K562 (cell line): ENCODE results near the gene SERPINE1. TPM values are rescaled to one million over a fixed set of nuclear protein-coding genes. Genes with fewer than 3 reads are reported as not detected.

Experiments used
- ATAC-seq: fragments of 200-7000 bp; cut with Tn5 transposase; 3 replicates; pipeline ENCODE4 v1.9.1; 2020; ENCODE audit warnings: moderate library complexity
- BruUV-seq: library from RNA; stranded (reverse); fragments of 400-500 nt; replicated peaks from 2 replicates; lab custom pipeline; 2021; lab: Mats Ljungman, UMichigan
- CTCF ChIA-PET: fragments of 300-600 bp; formaldehyde crosslinking; extraction: SDS; loops from one replicate; lab custom pipeline; 2021; ENCODE audit warnings: low intra/inter-chr PET ratio; lab: Yijun Ruan, JAX
- POLR2A ChIA-PET: fragments of 300-600, 350-650 bp; sonication (Branson Sonifier 250); formaldehyde crosslinking; extraction: SDS; loops from one replicate; lab custom pipeline; 2021; ENCODE audit warnings: antibody characterized with exemption, inconsistent platforms; lab: Yijun Ruan, JAX
- DNase-seq, 4 experiments: peaks; one replicate each; pipeline versions ENCODE4 v3.0.0 to v3.0.0-alpha.2; 2011 to 2018; ENCODE audit warnings: low spot score in 3 of 4, mixed read lengths in 3 of 4; ENCODE audit errors: extremely low read depth in 1 of 4
- FAIRE-seq: peaks from 2 replicates; lab custom pipeline; 2011; peaks lifted over from hg19 to GRCh38; lab: Jason Lieb, UNC
- H2AFZ ChIP-seq: 2 replicates; pipeline ENCODE4 v1.6.0; 2011; ENCODE audit warnings: low read depth, low read length, control low read depth, inconsistent platforms
- H3K27ac ChIP-seq: fragments of 200-600 bp; 3 replicates; pipeline ENCODE4 v1.8.0; 2011; ENCODE audit warnings: low read depth, mild to moderate bottlenecking, control low read depth, inconsistent platforms, low read length, moderate library complexity, mixed read lengths; ENCODE audit errors: extremely low read depth
- H3K27me3 ChIP-seq, 2 experiments: fragments of 300-600 bp in 1 of 2; 2 replicates in 1 of 2; 3 replicates in 1 of 2; pipeline versions ENCODE4 v1.6.0 to v1.8.0; 2011; ENCODE audit warnings: inconsistent platforms in 2 of 2, low read length in 2 of 2, mild to moderate bottlenecking in 1 of 2, mixed read lengths in 1 of 2, moderate library complexity in 1 of 2; ENCODE audit not compliant: control insufficient read depth in 2 of 2, insufficient read depth in 2 of 2
- H3K36me3 ChIP-seq: fragments of 300-600 bp; 3 replicates; pipeline ENCODE4 v1.8.0; 2011; ENCODE audit warnings: mild to moderate bottlenecking, low read length, inconsistent platforms; ENCODE audit not compliant: control insufficient read depth, insufficient read depth
- H3K4me1 ChIP-seq, 2 experiments: fragments of 200-600 bp in 1 of 2; replicated peaks in 1 of 2; 2 replicates in 1 of 2; 3 replicates in 1 of 2; pipeline versions ENCODE4 v1.5.1 to v1.8.0; 2011; ENCODE audit warnings: inconsistent platforms in 2 of 2, low read length in 2 of 2, mild to moderate bottlenecking in 1 of 2, mixed read lengths in 1 of 2, moderate library complexity in 1 of 2; ENCODE audit not compliant: control insufficient read depth in 2 of 2, insufficient read depth in 2 of 2
- H3K4me2 ChIP-seq: 2 replicates; pipeline ENCODE4 v1.6.1; 2011; ENCODE audit warnings: low read length, control low read depth, inconsistent platforms, mixed read lengths; ENCODE audit not compliant: insufficient read depth
- H3K4me3 ChIP-seq: fragments of 200-600 bp; sonication (generic), shearing (Covaris generic); 2 replicates; pipeline ENCODE4 v1.5.1; 2016; ENCODE audit warnings: control low read depth, inconsistent platforms
- H3K79me2 ChIP-seq: fragments of 200-600 bp; 3 replicates; pipeline ENCODE4 v1.8.0; 2011; ENCODE audit warnings: low read length, inconsistent platforms; ENCODE audit not compliant: control insufficient read depth, insufficient read depth
- H3K9ac ChIP-seq, 2 experiments: 2 replicates each; pipeline versions ENCODE4 v1.6.0 to v1.6.1; 2011; ENCODE audit warnings: low read depth in 2 of 2, low read length in 2 of 2, control low read depth in 1 of 2, inconsistent platforms in 1 of 2, mild to moderate bottlenecking in 1 of 2, mixed read lengths in 1 of 2; ENCODE audit not compliant: insufficient read depth in 1 of 2
- H3K9me1 ChIP-seq: one replicate; pipeline ENCODE4 v1.6.0; 2011; ENCODE audit warnings: inconsistent platforms, mild to moderate bottlenecking, low read length, moderate library complexity; ENCODE audit not compliant: control insufficient read depth, insufficient read depth
- H3K9me3 ChIP-seq: replicated peaks from 2 replicates; pipeline ENCODE4 v1.5.1; 2011; ENCODE audit warnings: low read depth, low read length, inconsistent platforms; ENCODE audit not compliant: control insufficient read depth, insufficient read depth
- H4K20me1 ChIP-seq: replicated peaks from 2 replicates; pipeline ENCODE4 v1.6.1; 2011; ENCODE audit warnings: low read length, inconsistent platforms, mixed read lengths; ENCODE audit not compliant: control insufficient read depth, insufficient read depth
- ATF7 ChIP-seq: fragments of 450-650 bp; IDR thresholded peaks from 2 replicates; pipeline ENCODE4 v1.7.1; 2014; ENCODE audit warnings: mild to moderate bottlenecking, moderate library complexity
- CHAMP1 ChIP-seq: fragments of 450-650 bp; IDR thresholded peaks from 2 replicates; pipeline ENCODE4 v1.6.1; 2016; ENCODE audit warnings: mild to moderate bottlenecking
- GATAD2A ChIP-seq: fragments of 450-650 bp; IDR thresholded peaks from 2 replicates; pipeline ENCODE4 v1.6.1; 2017
- KAT7 ChIP-seq: sonication (generic); formaldehyde crosslinking; IDR thresholded peaks from 2 replicates; pipeline ENCODE4 v1.8.0; 2022; ENCODE audit warnings: missing genetic modification reagents, mild to moderate bottlenecking, borderline replicate concordance
- MTA2 ChIP-seq: fragments of 450-650 bp; IDR thresholded peaks from 2 replicates; pipeline ENCODE4 v1.6.1; 2016; ENCODE audit warnings: low read depth
- MXI1 ChIP-seq: IDR thresholded peaks from 2 replicates; pipeline ENCODE4 v1.6.1; 2011; ENCODE audit warnings: low read depth, mild to moderate bottlenecking, improper control_type of control experiment, low read length
- NFYB ChIP-seq: IDR thresholded peaks from 2 replicates; pipeline ENCODE4 v1.6.1; 2011; ENCODE audit warnings: mild to moderate bottlenecking, moderate library complexity; ENCODE audit not compliant: insufficient read length; ENCODE audit errors: extremely low read depth
- NR3C1 ChIP-seq: sonication (generic); formaldehyde crosslinking; IDR thresholded peaks from 2 replicates; pipeline ENCODE4 v1.8.1; 2022; ENCODE audit warnings: missing genetic modification reagents
- RB1 ChIP-seq: fragments of 450-650 bp; IDR thresholded peaks from 2 replicates; pipeline ENCODE4 v1.6.1; 2017; ENCODE audit warnings: low read depth, mild to moderate bottlenecking
- RFX5 ChIP-seq: IDR thresholded peaks from 2 replicates; pipeline ENCODE4 v1.6.1; 2011; ENCODE audit warnings: low read depth, mild to moderate bottlenecking, improper control_type of control experiment, low read length
- SP2 ChIP-seq: IDR thresholded peaks from 2 replicates; pipeline ENCODE4 v1.6.1; 2011; ENCODE audit warnings: mild to moderate bottlenecking, low read depth, low read length, moderate library complexity; ENCODE audit not compliant: poor library complexity, severe bottlenecking; ENCODE audit errors: extremely low read depth
- ZBED1 ChIP-seq: IDR thresholded peaks from 2 replicates; pipeline ENCODE4 v1.6.1; 2014
- ZNF133 ChIP-seq: fragments of 250-450 bp; sonication (Bioruptor Pico); IDR thresholded peaks from 2 replicates; pipeline ENCODE4 v1.4.0; 2020; ENCODE audit warnings: mild to moderate bottlenecking
- ZNF668 ChIP-seq: fragments of 250-450 bp; sonication (Bioruptor Pico); IDR thresholded peaks from 2 replicates; pipeline ENCODE4 v1.8.0; 2022; ENCODE audit warnings: mild to moderate bottlenecking, inconsistent platforms
- WGBS: fragments of 100-300 bp; shearing (Covaris generic); methylation state at CpG from one replicate; pipeline ENCODE4 v1.1.6; 2016; ENCODE audit warnings: low coverage, mixed read lengths; ENCODE audit not compliant: insufficient coverage; ENCODE audit errors: missing lambda C conversion rate; 5-methylcytosine and 5-hydroxymethylcytosine counted together
- in situ Hi-C: fragments of 300-500 bp; cut with MboI; formaldehyde crosslinking; loops from 4 replicates; pipeline ENCODE4 v1.15.0; 2018; ENCODE audit warnings: inconsistent platforms, mixed read lengths
- intact Hi-C: fragments of 100-400 bp; cut with micrococcal nuclease; formaldehyde crosslinking; loops from 2 replicates; pipeline ENCODE4 v1.14.2; 2022
- polyA plus RNA-seq, 8 experiments: library from polyadenylated mRNA; depleted of rRNA in 4 of 8; stranded (reverse) in 5 of 8; unstranded in 3 of 8; fragments of >200 nt; fragmentation: Nextera tagmentation in 2 of 8; fragmentation: Illumina TruSeq in 1 of 8; extraction: Ambion mirVana in 2 of 8; extraction: Trizol in 1 of 8; gene quantifications; 2 replicates each; pipeline versions ENCODE4 v1.2.1 to v1.2.3, GENCODE V29; 2011 to 2014; ENCODE audit warnings: inconsistent platforms in 1 of 8, missing spikeins in 1 of 8
- total RNA-seq, 7 experiments: library from RNA; depleted of rRNA in 6 of 7; stranded (reverse); fragments of >200 nt in 6 of 7; fragmentation: Illumina TruSeq in 2 of 7; extraction: Trizol in 2 of 7; gene quantifications; 2 replicates each; pipeline versions ENCODE4 v1.2.1 to v1.2.3, GENCODE V29; 2011 to 2021; ENCODE audit warnings: low replicate concordance in 1 of 7
- TF ChIP-seq, protein P1 (sequence below): fragments of 250-450 bp; sonication (Bioruptor Pico); IDR thresholded peaks from 2 replicates; pipeline ENCODE4 v1.5.0; 2022; ENCODE audit warnings: mild to moderate bottlenecking

Gene SERPINE1
- total and polyA plus RNA-seq, 9 of the 15 experiments (the other 6 are each of a cell fraction or from before 2014, with no cell fraction given), result 0.22 to 4.8 (median 0.91) TPM

- H3K4me1 ChIP-seq, result peaks cover 11 to 34% of the 10 kb centered on the region in 2 experiments; a peak in 4 of 5 replicates
- H3K27ac ChIP-seq, result peak within 1 kb of the TSS; percentile 93
- no peaks in the 10 kb centered on the region; the same call in 1 of the 2 replicates for H4K20me1 ChIP-seq
- H2AFZ ChIP-seq, result peak within 1 kb of the TSS; percentile 95
- intact Hi-C loops, result no loop called here
- CTCF ChIA-PET, result interaction anchor here (0.5 kb wide), 1 partner anchor 44 kb away, joined by 3 read pairs; no protein-coding TSS in a partner anchor
- DNase-seq, result peak; percentile 92 to 97 (median 95)
- H3K36me3 ChIP-seq, result peaks cover 30% of the 10 kb centered on the region; the same call in 2 of the 3 replicates
- ATAC-seq, result peak; percentile 98
- peaks cover 21% of the 10 kb centered on the region for H3K79me2 ChIP-seq
- no TSS peak for BruUV-seq
- no peaks in the 10 kb centered on the region for H3K27me3 ChIP-seq
- H3K9me3 ChIP-seq, result no peaks in the 10 kb centered on the region
- peak within 1 kb of the TSS; percentile 71 for H3K4me3 ChIP-seq
- WGBS, result 1% methylated on average over 12 of the region's 26 CpGs
- peak within 1 kb of the TSS; percentile 97 for H3K4me2 ChIP-seq
- H3K9me1 ChIP-seq, result no peaks in the 10 kb centered on the region
- in situ Hi-C loops, result no loop called here
- FAIRE-seq, result peak; percentile 76
- peak within 1 kb of the TSS; percentile 93 to 98 for H3K9ac ChIP-seq
- POLR2A ChIA-PET, result interaction anchor here (0.5 to 4.9 kb wide), 14 partner anchors 11 to 264 kb away, joined by 3 to 20 read pairs (median 3); no protein-coding TSS in a partner anchor
- TF ChIP-seq GATAD2A, result no peak; the same call in 1 of the 2 replicates
- 0 out of 2 replicates have a peak, but pooled peaks have one; percentile 83 for TF ChIP-seq KAT7 (CRISPR knock-in tag)
- TF ChIP-seq, protein P1, sequence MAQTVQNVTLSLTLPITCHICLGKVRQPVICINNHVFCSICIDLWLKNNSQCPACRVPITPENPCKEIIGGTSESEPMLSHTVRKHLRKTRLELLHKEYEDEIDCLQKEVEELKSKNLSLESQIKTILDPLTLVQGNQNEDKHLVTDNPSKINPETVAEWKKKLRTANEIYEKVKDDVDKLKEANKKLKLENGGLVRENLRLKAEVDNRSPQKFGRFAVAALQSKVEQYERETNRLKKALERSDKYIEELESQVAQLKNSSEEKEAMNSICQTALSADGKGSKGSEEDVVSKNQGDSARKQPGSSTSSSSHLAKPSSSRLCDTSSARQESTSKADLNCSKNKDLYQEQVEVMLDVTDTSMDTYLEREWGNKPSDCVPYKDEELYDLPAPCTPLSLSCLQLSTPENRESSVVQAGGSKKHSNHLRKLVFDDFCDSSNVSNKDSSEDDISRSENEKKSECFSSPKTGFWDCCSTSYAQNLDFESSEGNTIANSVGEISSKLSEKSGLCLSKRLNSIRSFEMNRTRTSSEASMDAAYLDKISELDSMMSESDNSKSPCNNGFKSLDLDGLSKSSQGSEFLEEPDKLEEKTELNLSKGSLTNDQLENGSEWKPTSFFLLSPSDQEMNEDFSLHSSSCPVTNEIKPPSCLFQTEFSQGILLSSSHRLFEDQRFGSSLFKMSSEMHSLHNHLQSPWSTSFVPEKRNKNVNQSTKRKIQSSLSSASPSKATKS (CRISPR knock-in tag), result no peak
- TF ChIP-seq ZBED1, result no peak
- TF ChIP-seq NFYB, result no peak
- no peak for TF ChIP-seq MTA2
- no peak for TF ChIP-seq ZNF668
- no peak; the same call in 1 of the 2 replicates for TF ChIP-seq ATF7
- TF ChIP-seq ZNF133 (CRISPR knock-in tag), result no peak
- TF ChIP-seq RB1, result peak; percentile 52; the same call in 1 of the 2 replicates
- no peak for TF ChIP-seq RFX5
- TF ChIP-seq SP2, result no peak
- TF ChIP-seq MXI1, result 0 out of 2 replicates have a peak, but pooled peaks have one; percentile 37
- TF ChIP-seq CHAMP1, result no peak
- TF ChIP-seq NR3C1 (CRISPR knock-in tag), result no peak
Measured at GRCh38 chr7:101085162-101085964, 41.5 kb upstream of the SERPINE1 start, which contains the start of gene TRIM56. TRIM56 (plus strand) TSS chr7:101085481; CDS start chr7:101087313, 1,832 bp downstream.
